ENCODE data around the gene MRPL1. TPM values are rescaled to one million over a fixed set of nuclear protein-coding genes. Genes with fewer than 3 reads are reported as not detected.

Gene MRPL1
- total and polyA plus RNA-seq, 2 of the 13 experiments (the other 11 are each of a cell fraction or from before 2014, with no cell fraction given), result 23.3 to 61.5 TPM

DNA sequence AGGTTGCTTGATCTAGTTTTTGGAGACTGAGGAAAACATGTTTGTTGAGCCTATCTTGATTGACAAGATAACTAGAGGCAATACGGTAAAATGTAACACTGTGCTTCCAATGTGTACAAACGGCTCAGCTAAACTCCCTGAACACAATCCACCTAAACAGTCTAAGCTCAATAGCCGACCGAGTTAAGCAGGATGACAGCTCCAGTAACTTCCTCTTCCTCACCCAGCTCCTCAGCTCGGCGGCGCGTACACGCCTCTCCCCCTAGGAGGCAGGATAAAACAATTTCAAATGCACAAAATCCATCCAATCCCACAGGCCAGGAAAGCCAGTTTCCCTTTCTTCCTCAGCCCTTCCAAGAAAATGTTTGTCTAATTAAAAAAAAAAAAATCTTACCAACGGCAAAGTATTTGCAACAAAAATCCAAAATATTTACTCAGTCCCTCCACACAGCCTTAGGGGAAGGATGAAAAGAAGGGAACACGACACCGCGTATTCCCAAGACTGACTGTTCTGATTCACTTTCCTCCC, 44.5 kb upstream of the MRPL1 start (continued):
- TF ChIP-seq, protein P1, sequence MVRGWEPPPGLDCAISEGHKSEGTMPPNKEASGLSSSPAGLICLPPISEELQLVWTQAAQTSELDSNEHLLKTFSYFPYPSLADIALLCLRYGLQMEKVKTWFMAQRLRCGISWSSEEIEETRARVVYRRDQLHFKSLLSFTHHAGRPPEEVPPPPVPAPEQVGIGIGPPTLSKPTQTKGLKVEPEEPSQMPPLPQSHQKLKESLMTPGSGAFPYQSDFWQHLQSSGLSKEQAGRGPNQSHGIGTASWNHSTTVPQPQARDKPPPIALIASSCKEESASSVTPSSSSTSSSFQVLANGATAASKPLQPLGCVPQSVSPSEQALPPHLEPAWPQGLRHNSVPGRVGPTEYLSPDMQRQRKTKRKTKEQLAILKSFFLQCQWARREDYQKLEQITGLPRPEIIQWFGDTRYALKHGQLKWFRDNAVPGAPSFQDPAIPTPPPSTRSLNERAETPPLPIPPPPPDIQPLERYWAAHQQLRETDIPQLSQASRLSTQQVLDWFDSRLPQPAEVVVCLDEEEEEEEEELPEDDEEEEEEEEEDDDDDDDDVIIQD (CRISPR knock-in tag; IDR thresholded peaks at IDR 0.05; ENCODE audit: low read depth), result 0 out of 2 replicates have a peak, but pooled peaks have one; percentile 3
- TF ChIP-seq, protein P2, sequence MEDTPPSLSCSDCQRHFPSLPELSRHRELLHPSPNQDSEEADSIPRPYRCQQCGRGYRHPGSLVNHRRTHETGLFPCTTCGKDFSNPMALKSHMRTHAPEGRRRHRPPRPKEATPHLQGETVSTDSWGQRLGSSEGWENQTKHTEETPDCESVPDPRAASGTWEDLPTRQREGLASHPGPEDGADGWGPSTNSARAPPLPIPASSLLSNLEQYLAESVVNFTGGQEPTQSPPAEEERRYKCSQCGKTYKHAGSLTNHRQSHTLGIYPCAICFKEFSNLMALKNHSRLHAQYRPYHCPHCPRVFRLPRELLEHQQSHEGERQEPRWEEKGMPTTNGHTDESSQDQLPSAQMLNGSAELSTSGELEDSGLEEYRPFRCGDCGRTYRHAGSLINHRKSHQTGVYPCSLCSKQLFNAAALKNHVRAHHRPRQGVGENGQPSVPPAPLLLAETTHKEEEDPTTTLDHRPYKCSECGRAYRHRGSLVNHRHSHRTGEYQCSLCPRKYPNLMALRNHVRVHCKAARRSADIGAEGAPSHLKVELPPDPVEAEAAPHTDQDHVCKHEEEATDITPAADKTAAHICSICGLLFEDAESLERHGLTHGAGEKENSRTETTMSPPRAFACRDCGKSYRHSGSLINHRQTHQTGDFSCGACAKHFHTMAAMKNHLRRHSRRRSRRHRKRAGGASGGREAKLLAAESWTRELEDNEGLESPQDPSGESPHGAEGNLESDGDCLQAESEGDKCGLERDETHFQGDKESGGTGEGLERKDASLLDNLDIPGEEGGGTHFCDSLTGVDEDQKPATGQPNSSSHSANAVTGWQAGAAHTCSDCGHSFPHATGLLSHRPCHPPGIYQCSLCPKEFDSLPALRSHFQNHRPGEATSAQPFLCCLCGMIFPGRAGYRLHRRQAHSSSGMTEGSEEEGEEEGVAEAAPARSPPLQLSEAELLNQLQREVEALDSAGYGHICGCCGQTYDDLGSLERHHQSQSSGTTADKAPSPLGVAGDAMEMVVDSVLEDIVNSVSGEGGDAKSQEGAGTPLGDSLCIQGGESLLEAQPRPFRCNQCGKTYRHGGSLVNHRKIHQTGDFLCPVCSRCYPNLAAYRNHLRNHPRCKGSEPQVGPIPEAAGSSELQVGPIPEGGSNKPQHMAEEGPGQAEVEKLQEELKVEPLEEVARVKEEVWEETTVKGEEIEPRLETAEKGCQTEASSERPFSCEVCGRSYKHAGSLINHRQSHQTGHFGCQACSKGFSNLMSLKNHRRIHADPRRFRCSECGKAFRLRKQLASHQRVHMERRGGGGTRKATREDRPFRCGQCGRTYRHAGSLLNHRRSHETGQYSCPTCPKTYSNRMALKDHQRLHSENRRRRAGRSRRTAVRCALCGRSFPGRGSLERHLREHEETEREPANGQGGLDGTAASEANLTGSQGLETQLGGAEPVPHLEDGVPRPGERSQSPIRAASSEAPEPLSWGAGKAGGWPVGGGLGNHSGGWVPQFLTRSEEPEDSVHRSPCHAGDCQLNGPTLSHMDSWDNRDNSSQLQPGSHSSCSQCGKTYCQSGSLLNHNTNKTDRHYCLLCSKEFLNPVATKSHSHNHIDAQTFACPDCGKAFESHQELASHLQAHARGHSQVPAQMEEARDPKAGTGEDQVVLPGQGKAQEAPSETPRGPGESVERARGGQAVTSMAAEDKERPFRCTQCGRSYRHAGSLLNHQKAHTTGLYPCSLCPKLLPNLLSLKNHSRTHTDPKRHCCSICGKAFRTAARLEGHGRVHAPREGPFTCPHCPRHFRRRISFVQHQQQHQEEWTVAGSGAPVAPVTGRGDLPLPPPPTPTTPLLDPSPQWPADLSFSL (CRISPR knock-in tag; IDR thresholded peaks at IDR 0.05), result no peak
- TF ChIP-seq RARA (CRISPR knock-in tag; IDR thresholded peaks at IDR 0.05) (no peak), NONO (IDR thresholded peaks at IDR 0.05) (no peak), NONO (CRISPR knock-in tag; conservative IDR thresholded peaks at IDR 0.05) (peak; percentile 57), ZNF234 (CRISPR knock-in tag; conservative IDR thresholded peaks at IDR 0.05) (0 out of 2 replicates have a peak, but pooled peaks have one; percentile 26), PITX1 (CRISPR knock-in tag; IDR thresholded peaks at IDR 0.05) (peak; percentile 36; the same call in 1 of the 2 replicates), KMT2B (CRISPR knock-in tag; IDR thresholded peaks at IDR 0.05) (peak; percentile 55; the same call in 1 of the 2 replicates), CEBPG (CRISPR knock-in tag; IDR thresholded peaks at IDR 0.05) (no peak), KAT2B (IDR thresholded peaks at IDR 0.05; ENCODE audit: borderline replicate concordance, low read depth, low read length) (no peak), ELF3 (CRISPR knock-in tag; IDR thresholded peaks at IDR 0.05) (peak; percentile 55), ZNF616 (CRISPR knock-in tag; IDR thresholded peaks at IDR 0.05; ENCODE audit: low read depth) (no peak), XRCC5 (optimal IDR thresholded peaks at IDR 0.05; ENCODE audit: low read length) (no peak), ZNF644 (CRISPR knock-in tag; IDR thresholded peaks at IDR 0.05; ENCODE audit: low read depth) (0 out of 2 replicates have a peak, but pooled peaks have one; percentile 9)
- TF ChIP-seq, protein P3, sequence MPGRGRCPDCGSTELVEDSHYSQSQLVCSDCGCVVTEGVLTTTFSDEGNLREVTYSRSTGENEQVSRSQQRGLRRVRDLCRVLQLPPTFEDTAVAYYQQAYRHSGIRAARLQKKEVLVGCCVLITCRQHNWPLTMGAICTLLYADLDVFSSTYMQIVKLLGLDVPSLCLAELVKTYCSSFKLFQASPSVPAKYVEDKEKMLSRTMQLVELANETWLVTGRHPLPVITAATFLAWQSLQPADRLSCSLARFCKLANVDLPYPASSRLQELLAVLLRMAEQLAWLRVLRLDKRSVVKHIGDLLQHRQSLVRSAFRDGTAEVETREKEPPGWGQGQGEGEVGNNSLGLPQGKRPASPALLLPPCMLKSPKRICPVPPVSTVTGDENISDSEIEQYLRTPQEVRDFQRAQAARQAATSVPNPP (CRISPR knock-in tag; IDR thresholded peaks at IDR 0.05), result 0 out of 2 replicates have a peak, but pooled peaks have one; percentile 26
- TF ChIP-seq, protein P4, sequence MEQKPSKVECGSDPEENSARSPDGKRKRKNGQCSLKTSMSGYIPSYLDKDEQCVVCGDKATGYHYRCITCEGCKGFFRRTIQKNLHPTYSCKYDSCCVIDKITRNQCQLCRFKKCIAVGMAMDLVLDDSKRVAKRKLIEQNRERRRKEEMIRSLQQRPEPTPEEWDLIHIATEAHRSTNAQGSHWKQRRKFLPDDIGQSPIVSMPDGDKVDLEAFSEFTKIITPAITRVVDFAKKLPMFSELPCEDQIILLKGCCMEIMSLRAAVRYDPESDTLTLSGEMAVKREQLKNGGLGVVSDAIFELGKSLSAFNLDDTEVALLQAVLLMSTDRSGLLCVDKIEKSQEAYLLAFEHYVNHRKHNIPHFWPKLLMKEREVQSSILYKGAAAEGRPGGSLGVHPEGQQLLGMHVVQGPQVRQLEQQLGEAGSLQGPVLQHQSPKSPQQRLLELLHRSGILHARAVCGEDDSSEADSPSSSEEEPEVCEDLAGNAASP (CRISPR knock-in tag; IDR thresholded peaks at IDR 0.05; ENCODE audit: borderline replicate concordance), result 0 out of 2 replicates have a peak, but pooled peaks have one; percentile 6
- TF ChIP-seq, protein P5, sequence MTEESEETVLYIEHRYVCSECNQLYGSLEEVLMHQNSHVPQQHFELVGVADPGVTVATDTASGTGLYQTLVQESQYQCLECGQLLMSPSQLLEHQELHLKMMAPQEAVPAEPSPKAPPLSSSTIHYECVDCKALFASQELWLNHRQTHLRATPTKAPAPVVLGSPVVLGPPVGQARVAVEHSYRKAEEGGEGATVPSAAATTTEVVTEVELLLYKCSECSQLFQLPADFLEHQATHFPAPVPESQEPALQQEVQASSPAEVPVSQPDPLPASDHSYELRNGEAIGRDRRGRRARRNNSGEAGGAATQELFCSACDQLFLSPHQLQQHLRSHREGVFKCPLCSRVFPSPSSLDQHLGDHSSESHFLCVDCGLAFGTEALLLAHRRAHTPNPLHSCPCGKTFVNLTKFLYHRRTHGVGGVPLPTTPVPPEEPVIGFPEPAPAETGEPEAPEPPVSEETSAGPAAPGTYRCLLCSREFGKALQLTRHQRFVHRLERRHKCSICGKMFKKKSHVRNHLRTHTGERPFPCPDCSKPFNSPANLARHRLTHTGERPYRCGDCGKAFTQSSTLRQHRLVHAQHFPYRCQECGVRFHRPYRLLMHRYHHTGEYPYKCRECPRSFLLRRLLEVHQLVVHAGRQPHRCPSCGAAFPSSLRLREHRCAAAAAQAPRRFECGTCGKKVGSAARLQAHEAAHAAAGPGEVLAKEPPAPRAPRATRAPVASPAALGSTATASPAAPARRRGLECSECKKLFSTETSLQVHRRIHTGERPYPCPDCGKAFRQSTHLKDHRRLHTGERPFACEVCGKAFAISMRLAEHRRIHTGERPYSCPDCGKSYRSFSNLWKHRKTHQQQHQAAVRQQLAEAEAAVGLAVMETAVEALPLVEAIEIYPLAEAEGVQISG (CRISPR knock-in tag; IDR thresholded peaks at IDR 0.05), result no peak
